PC-3 (cell line): ENCODE data around the gene MSH3. TPM values are rescaled to one million over a fixed set of nuclear protein-coding genes. Genes with fewer than 3 reads are reported as not detected.

Source experiments
- ATAC-seq: fragments of 200-7000 bp; cut with Tn5 transposase; 2 replicates; pipeline ENCODE4 v1.9.1; 2020; ENCODE audit warnings: mild to moderate bottlenecking, moderate library complexity
- BruUV-seq: library from RNA; stranded (reverse); fragments of 400-500 nt; replicated peaks from 2 replicates; lab custom pipeline; 2021; lab: Mats Ljungman, UMichigan
- CTCF ChIA-PET: fragments of 300-600 bp; sonication (Branson Sonifier 250); formaldehyde crosslinking; loops from one replicate; lab custom pipeline; 2022; ENCODE audit warnings: antibody characterized with exemption; lab: Charles Lee
- POLR2A ChIA-PET: fragments of 300-600 bp; sonication (Branson Sonifier 250); formaldehyde crosslinking; loops from one replicate; lab custom pipeline; 2022; ENCODE audit warnings: antibody characterized with exemption; ENCODE audit not compliant: unreplicated experiment; lab: Charles Lee
- DNase-seq: peaks from one replicate; pipeline ENCODE4 v3.0.0-alpha.2; 2015
- H2AFZ ChIP-seq: fragments of 300-600 bp; sonication (generic); 2 replicates; pipeline ENCODE4 v1.6.0; 2016; ENCODE audit warnings: antibody characterized with exemption, low read length
- H3F3A ChIP-seq: fragments of 300-600 bp; sonication (generic); one replicate; pipeline ENCODE4 v1.6.0; 2017; ENCODE audit warnings: antibody characterized with exemption, low read length, control low read depth, mild to moderate bottlenecking; ENCODE audit not compliant: unreplicated experiment
- H3K27ac ChIP-seq: fragments of 300-600 bp; sonication (generic); 2 replicates; pipeline ENCODE4 v1.5.1; 2016; ENCODE audit warnings: mild to moderate bottlenecking, low read length
- H3K27me3 ChIP-seq: fragments of 300-600 bp; sonication (generic); 2 replicates; pipeline ENCODE4 v1.6.1; 2016; ENCODE audit warnings: low read length, mixed read lengths
- H3K36me3 ChIP-seq: fragments of 300-600 bp; sonication (generic); 2 replicates; pipeline ENCODE4 v1.6.1; 2016; ENCODE audit warnings: low read depth, mixed run types, low read length, mixed read lengths
- H3K4me1 ChIP-seq: fragments of 300-600 bp; sonication (generic); 2 replicates; pipeline ENCODE4 v1.5.1; 2016; ENCODE audit warnings: low read length; ENCODE audit not compliant: insufficient read depth
- H3K4me2 ChIP-seq: fragments of 300-600 bp; sonication (generic); 2 replicates; pipeline ENCODE4 v1.6.0; 2016; ENCODE audit warnings: low read length
- H3K4me3 ChIP-seq: fragments of 300-600 bp; sonication (generic); 2 replicates; pipeline ENCODE4 v1.5.1; 2016; ENCODE audit warnings: mild to moderate bottlenecking, low read length, mixed read lengths
- H3K79me2 ChIP-seq: fragments of 300-600 bp; sonication (generic); 2 replicates; pipeline ENCODE4 v1.6.1; 2017; ENCODE audit warnings: low read length, mixed read lengths
- H3K9ac ChIP-seq: fragments of 300-600 bp; sonication (generic); 2 replicates; pipeline ENCODE4 v1.6.0; 2016; ENCODE audit warnings: mild to moderate bottlenecking, low read length
- H3K9me2 ChIP-seq: fragments of 300-600 bp; sonication (generic); replicated peaks from 2 replicates; pipeline ENCODE4 v1.6.1; 2016; ENCODE audit warnings: mixed run types, low read length, mixed read lengths
- H3K9me3 ChIP-seq: fragments of 300-600 bp; sonication (generic); 2 replicates; pipeline ENCODE4 v1.6.1; 2016; ENCODE audit warnings: low read length, mixed read lengths
- H4K20me1 ChIP-seq: fragments of 300-600 bp; sonication (generic); 2 replicates; pipeline ENCODE4 v1.6.1; 2016; ENCODE audit warnings: low read length, mixed read lengths
- CTCF ChIP-seq: fragments of 300-600 bp; sonication (generic); conservative IDR thresholded peaks from 2 replicates; pipeline ENCODE4 v1.5.1; 2017; ENCODE audit warnings: antibody characterized with exemption, low read depth, mild to moderate bottlenecking, low read length
- EZH2 ChIP-seq: fragments of 300-600 bp; sonication (generic); IDR thresholded peaks from one replicate; pipeline ENCODE4 v1.6.1; 2017; ENCODE audit warnings: antibody characterized with exemption, mild to moderate bottlenecking, low read length; ENCODE audit not compliant: unreplicated experiment
- EZH2phosphoT487 ChIP-seq: fragments of 300-600 bp; sonication (generic); IDR thresholded peaks from 2 replicates; pipeline ENCODE4 v1.6.1; 2018; ENCODE audit warnings: mild to moderate bottlenecking, antibody characterized with exemption, low read length, borderline replicate concordance
- intact Hi-C: fragments of 100-400 bp; cut with micrococcal nuclease; formaldehyde crosslinking; loops from 2 replicates; pipeline ENCODE4 v1.9.0; 2023
- total RNA-seq: library from RNA; depleted of rRNA; stranded (reverse); fragments of >200 nt; gene quantifications from 2 replicates; pipeline ENCODE4 v1.2.3, GENCODE V29; 2014

The MSH3 gene
- total RNA-seq, 1 experiment from 2014 or later = 9.0 TPM

- intact Hi-C loops = no loop called here
- Histone ChIP-seq H3K4me1 (no peaks in the 10 kb centered on the region), H3K4me2 (no peak overlapping the region), H2AFZ (no peak overlapping the region), H3F3A (no peaks in the 10 kb centered on the region), H3K9me3 (no peaks in the 10 kb centered on the region), H3K9ac (no peak overlapping the region), H4K20me1 (no peaks in the 10 kb centered on the region), H3K36me3 (no peaks in the 10 kb centered on the region), H3K27ac (no peak overlapping the region), H3K27me3 (no peaks in the 10 kb centered on the region), H3K9me2 (no peaks in the 10 kb centered on the region), H3K79me2 (no peaks in the 10 kb centered on the region), H3K4me3 (no peak overlapping the region)
- TF ChIP-seq EZH2phosphoT487 (no peak), EZH2 (no peak), CTCF (no peak)
- CTCF ChIA-PET = no interaction called here
- DNase-seq (no peak), ATAC-seq (no peak)
- POLR2A ChIA-PET = interaction anchor here (0.6 kb wide), 1 partner anchor 791 kb away, joined by 4 read pairs; no protein-coding TSS in a partner anchor
- no TSS peak for BruUV-seq
Observed at GRCh38 chr5:80696450-80696849, 42.0 kb downstream of the MSH3 start.

- no peak overlapping the region for H3K4me3 ChIP-seq
- H3K27me3 ChIP-seq = no peaks in the 10 kb centered on the region
- no peaks in the 10 kb centered on the region for H3K79me2 ChIP-seq
- no peaks in the 10 kb centered on the region for H3K9me3 ChIP-seq
- DNase-seq = no peak
- intact Hi-C loops = no loop called here
- H3F3A ChIP-seq = no peaks in the 10 kb centered on the region
- H3K4me1 ChIP-seq = no peaks in the 10 kb centered on the region
- H4K20me1 ChIP-seq = no peaks in the 10 kb centered on the region
- no peak overlapping the region for H3K27ac ChIP-seq
- POLR2A ChIA-PET = interaction anchor here (0.6 kb wide), 1 partner anchor 790 kb away, joined by 4 read pairs; no protein-coding TSS in a partner anchor
- no peak overlapping the region for H3K9ac ChIP-seq
- no peak overlapping the region for H2AFZ ChIP-seq
- ATAC-seq = no peak
- CTCF ChIA-PET = no interaction called here
- no peak overlapping the region for H3K4me2 ChIP-seq
- BruUV-seq = no TSS peak
- no peaks in the 10 kb centered on the region for H3K9me2 ChIP-seq
- H3K36me3 ChIP-seq = no peaks in the 10 kb centered on the region
- TF ChIP-seq EZH2 (no peak), CTCF (no peak), EZH2phosphoT487 (no peak)
Observed at GRCh38 chr5:80697100-80697499, 42.6 kb downstream of the MSH3 start.

- no peak overlapping the region for H3K27ac ChIP-seq
- H3K27me3 ChIP-seq = no peaks in the 10 kb centered on the region
- H3K9ac ChIP-seq = no peak overlapping the region
- H4K20me1 ChIP-seq = no peaks in the 10 kb centered on the region
- H3K9me3 ChIP-seq = no peaks in the 10 kb centered on the region
- ATAC-seq (no peak), DNase-seq (no peak)
- no peak overlapping the region for H3K4me2 ChIP-seq
- no peaks in the 10 kb centered on the region for H3K9me2 ChIP-seq
- no peaks in the 10 kb centered on the region for H3K36me3 ChIP-seq
- ChIA-PET CTCF (no interaction called here), POLR2A (no interaction called here)
- intact Hi-C loops = no loop called here
- no TSS peak for BruUV-seq
- no peaks in the 10 kb centered on the region for H3K4me1 ChIP-seq
- no peak overlapping the region for H3K4me3 ChIP-seq
- no peaks in the 10 kb centered on the region for H3F3A ChIP-seq
- TF ChIP-seq EZH2 (no peak), EZH2phosphoT487 (no peak), CTCF (no peak)
- no peaks in the 10 kb centered on the region for H3K79me2 ChIP-seq
- no peak overlapping the region for H2AFZ ChIP-seq
Observed at GRCh38 chr5:80698369-80698768, 43.9 kb downstream of the MSH3 start.
